Measurements from ENCODE around the gene ANKHD1.

- TF ChIP-seq CTCF (IDR thresholded peaks at IDR 0.05) (no peak), POLR2A (IDR thresholded peaks at IDR 0.05) (no peak)
Observed at GRCh38 chr5:140398379-140398811, 3.2 kb upstream of the ANKHD1 start.

Data from heart left ventricle (tissue), 13 donors.